Stimulated activated CD4-positive, alpha-beta T cell treated with anti-CD3 and anti-CD28 coated beads, Interleukin-12 subunit alpha, Interleukin-12 subunit beta, amount 100 ng/mL, for 4 hours (primary cell): ENCODE measurements around the gene POLD2.

Experiments used
- DNase-seq: peaks from one replicate; pipeline ENCODE4 v3.0.0-alpha.2; 2020

The POLD2 gene

GRCh38 chr7:44101303-44101965, 21.9 kb downstream of the POLD2 start:
- no peak for DNase-seq

GRCh38 chr7:44100458-44101302, 22.7 kb downstream of the POLD2 start:
- no peak for DNase-seq

- DNase-seq, result no peak
Observed at GRCh38 chr7:44099669-44100068, 23.7 kb downstream of the POLD2 start.

- DNase-seq, result no peak
Observed at GRCh38 chr7:44098092-44099068, 25.0 kb downstream of the POLD2 start.

GRCh38 chr7:44097064-44097932, 26.1 kb downstream of the POLD2 start:
- DNase-seq, result no peak

GRCh38 chr7:44096326-44096881, 26.9 kb downstream of the POLD2 start:
- no peak for DNase-seq

GRCh38 chr7:44095781-44096180, 27.6 kb downstream of the POLD2 start:
- DNase-seq, result no peak

GRCh38 chr7:44094883-44095592, 28.3 kb downstream of the POLD2 start:
- DNase-seq, result no peak

GRCh38 chr7:44094365-44094764, 29.0 kb downstream of the POLD2 start:
- DNase-seq, result no peak

GRCh38 chr7:44093102-44093641, 30.2 kb downstream of the POLD2 start:
- no peak for DNase-seq

GRCh38 chr7:44087911-44088838, 35.2 kb downstream of the POLD2 start:
- DNase-seq, result no peak

GRCh38 chr7:44086627-44087026, 36.7 kb downstream of the POLD2 start:
- no peak for DNase-seq

GRCh38 chr7:44085546-44085945, 37.8 kb downstream of the POLD2 start:
- DNase-seq, result no peak

- DNase-seq, result no peak
Observed at GRCh38 chr7:44084701-44085100, 38.6 kb downstream of the POLD2 start.

- DNase-seq, result no peak
Observed at GRCh38 chr7:44083796-44084195, 39.6 kb downstream of the POLD2 start.

GRCh38 chr7:44082541-44083207, 40.7 kb downstream of the POLD2 start:
- DNase-seq, result peak; percentile 97

- no peak for DNase-seq
Observed at GRCh38 chr7:44081266-44081748, 42.0 kb downstream of the POLD2 start.

GRCh38 chr7:44080686-44081265, 42.6 kb downstream of the POLD2 start:
- no peak for DNase-seq

- DNase-seq, result no peak
Observed at GRCh38 chr7:44080118-44080517, 43.2 kb downstream of the POLD2 start.
